ENCODE measurements around the gene SLC4A8. TPM values are rescaled to one million over a fixed set of nuclear protein-coding genes. Genes with fewer than 3 reads are reported as not detected.

Gene SLC4A8
- total and polyA plus RNA-seq, 4 donors: 1.1 to 12.2 (median 3.0) TPM

DNA sequence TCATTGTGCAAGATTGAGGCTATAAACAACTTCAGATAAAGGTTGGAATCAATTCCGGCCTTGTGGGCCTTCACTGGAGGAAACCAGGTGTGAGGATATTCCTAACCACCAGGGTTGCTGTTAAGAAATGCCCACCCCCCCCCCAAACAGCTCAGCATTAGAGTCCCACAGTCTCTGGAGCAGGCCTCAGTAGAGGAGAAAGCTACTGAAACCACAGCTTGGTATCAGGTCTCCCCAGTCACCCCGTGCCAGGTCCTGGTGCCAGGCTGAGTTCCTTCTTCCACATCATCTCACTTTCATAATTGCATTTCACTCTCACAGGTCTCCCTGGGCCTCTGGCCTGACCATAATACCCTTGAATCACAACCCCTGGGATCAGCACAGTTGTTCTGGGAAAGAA, 45.9 kb upstream of the SLC4A8 start:
- WGBS, 2 donors: 63 to 71% methylated on average over 2 of the region's 2 CpGs
- peaks cover 0 to 2% (median 0%) of the 10 kb centered on the region in 4 donors for H3K36me3 ChIP-seq (ENCODE audit: control insufficient read depth in 4 of 4, insufficient read depth in 4 of 4, low read length in 4 of 4)
- no peaks in the 10 kb centered on the region for H3K27me3 ChIP-seq (ENCODE audit: control insufficient read depth in 3 of 3, insufficient read depth in 3 of 3, low read length in 2 of 3)
- H3K4me1 ChIP-seq (ENCODE audit: control insufficient read depth in 5 of 5, insufficient read depth in 5 of 5, low read length in 5 of 5): no peaks in the 10 kb centered on the region
- ATAC-seq (ENCODE audit: insufficient read depth, low FRiP score) (no peak), DNase-seq (no peak)
- H3K9me3 ChIP-seq (ENCODE audit: control insufficient read depth in 4 of 4, insufficient read depth in 3 of 4, low read length in 3 of 4): no peaks in the 10 kb centered on the region
- TF ChIP-seq, protein P1, sequence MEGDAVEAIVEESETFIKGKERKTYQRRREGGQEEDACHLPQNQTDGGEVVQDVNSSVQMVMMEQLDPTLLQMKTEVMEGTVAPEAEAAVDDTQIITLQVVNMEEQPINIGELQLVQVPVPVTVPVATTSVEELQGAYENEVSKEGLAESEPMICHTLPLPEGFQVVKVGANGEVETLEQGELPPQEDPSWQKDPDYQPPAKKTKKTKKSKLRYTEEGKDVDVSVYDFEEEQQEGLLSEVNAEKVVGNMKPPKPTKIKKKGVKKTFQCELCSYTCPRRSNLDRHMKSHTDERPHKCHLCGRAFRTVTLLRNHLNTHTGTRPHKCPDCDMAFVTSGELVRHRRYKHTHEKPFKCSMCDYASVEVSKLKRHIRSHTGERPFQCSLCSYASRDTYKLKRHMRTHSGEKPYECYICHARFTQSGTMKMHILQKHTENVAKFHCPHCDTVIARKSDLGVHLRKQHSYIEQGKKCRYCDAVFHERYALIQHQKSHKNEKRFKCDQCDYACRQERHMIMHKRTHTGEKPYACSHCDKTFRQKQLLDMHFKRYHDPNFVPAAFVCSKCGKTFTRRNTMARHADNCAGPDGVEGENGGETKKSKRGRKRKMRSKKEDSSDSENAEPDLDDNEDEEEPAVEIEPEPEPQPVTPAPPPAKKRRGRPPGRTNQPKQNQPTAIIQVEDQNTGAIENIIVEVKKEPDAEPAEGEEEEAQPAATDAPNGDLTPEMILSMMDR (IDR thresholded peaks at IDR 0.05; ENCODE audit: control extremely low read depth, extremely low read depth): no peak
- no peak overlapping the region for H3K9ac ChIP-seq (ENCODE audit: insufficient read depth in 1 of 2, low read length in 2 of 2)
- H3K4me3 ChIP-seq: no peak overlapping the region
- H3K27ac ChIP-seq (ENCODE audit: low read depth in 1 of 2, low read length in 1 of 2): no peak overlapping the region

DNA sequence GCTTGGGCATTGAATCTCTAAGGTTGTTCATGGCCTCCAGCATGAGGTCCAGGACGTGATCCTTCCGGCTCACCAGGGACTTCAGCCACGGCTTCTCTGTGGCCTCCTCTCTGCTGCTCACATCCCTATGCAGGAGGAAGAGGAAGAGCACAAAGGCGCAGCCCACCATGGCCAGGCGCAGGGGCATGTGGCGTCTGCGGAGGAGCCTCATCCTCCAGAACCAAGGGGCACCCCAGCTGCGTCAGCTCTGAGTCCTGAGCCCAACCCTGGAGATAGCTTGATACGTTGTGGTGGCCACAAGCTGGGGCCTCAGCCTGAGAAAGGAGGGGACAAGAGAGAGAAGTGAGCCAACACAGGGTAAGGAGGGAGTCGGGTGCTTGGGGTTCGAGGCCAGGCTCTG, 45.1 kb upstream of the SLC4A8 start:
- TF ChIP-seq, protein P1 (IDR thresholded peaks at IDR 0.05; ENCODE audit: control extremely low read depth, extremely low read depth): no peak
- Histone ChIP-seq H3K9me3 (ENCODE audit: control insufficient read depth in 4 of 4, insufficient read depth in 3 of 4, low read length in 3 of 4) (no peaks in the 10 kb centered on the region), H3K4me3 (no peak overlapping the region), H3K9ac (ENCODE audit: insufficient read depth in 1 of 2, low read length in 2 of 2) (no peak overlapping the region), H3K27me3 (ENCODE audit: control insufficient read depth in 3 of 3, insufficient read depth in 3 of 3, low read length in 2 of 3) (no peaks in the 10 kb centered on the region), H3K4me1 (ENCODE audit: control insufficient read depth in 5 of 5, insufficient read depth in 5 of 5, low read length in 5 of 5) (no peaks in the 10 kb centered on the region), H3K36me3 (ENCODE audit: control insufficient read depth in 4 of 4, insufficient read depth in 4 of 4, low read length in 4 of 4) (peaks cover 0 to 2% (median 0%) of the 10 kb centered on the region in 4 donors), H3K27ac (ENCODE audit: low read depth in 1 of 2, low read length in 1 of 2) (no peak overlapping the region)
- 92 to 94% methylated on average over 11 of the region's 11 CpGs for WGBS, 2 donors
- DNase-seq (no peak), ATAC-seq (ENCODE audit: insufficient read depth, low FRiP score) (no peak)

DNA sequence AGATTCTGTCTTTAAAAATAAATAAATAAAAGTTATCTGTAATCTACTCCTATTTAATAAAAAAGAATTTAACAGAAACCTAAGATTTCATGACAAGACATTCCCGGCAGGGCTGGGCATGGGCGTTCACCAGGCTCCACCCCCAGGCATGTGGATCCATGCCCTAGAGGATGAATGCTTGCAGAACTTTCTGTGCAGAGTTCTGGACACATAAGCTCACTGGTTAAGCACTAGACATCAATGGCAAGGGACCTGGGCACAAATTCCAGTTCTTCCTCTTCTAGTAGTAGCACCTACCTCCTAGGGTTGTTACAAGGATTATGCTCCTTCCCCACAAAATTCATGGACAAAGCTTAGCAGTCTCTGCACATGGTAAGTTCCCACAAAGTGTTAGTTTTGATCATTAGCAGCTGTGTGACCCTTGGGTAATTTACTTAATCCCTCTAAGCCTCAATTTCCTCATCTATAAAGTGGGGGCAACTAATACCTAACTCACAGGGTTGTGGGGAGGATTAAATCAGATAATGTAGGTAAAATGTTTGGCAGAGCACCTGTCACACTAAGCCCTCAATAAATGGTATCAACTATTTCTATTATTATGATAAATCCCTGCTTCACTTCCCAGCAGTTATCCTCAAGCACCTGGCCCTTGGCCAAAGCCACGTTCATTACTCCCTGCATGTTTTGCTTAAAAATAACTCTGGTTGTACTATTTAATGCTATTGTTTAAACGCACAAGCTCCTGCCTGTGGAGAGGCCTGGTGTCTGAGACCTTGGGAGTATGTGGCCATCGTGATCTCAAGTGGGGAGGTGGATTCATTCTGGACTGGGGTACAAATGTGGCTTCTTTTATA, 43.2 kb upstream of the SLC4A8 start:
- TF ChIP-seq, protein P1 (IDR thresholded peaks at IDR 0.05; ENCODE audit: control extremely low read depth, extremely low read depth): no peak
- Histone ChIP-seq H3K4me3 (no peak overlapping the region), H3K36me3 (ENCODE audit: control insufficient read depth in 4 of 4, insufficient read depth in 4 of 4, low read length in 4 of 4) (peaks cover 0 to 2% (median 0%) of the 10 kb centered on the region in 4 donors), H3K4me1 (ENCODE audit: control insufficient read depth in 5 of 5, insufficient read depth in 5 of 5, low read length in 5 of 5) (no peaks in the 10 kb centered on the region), H3K9me3 (ENCODE audit: control insufficient read depth in 4 of 4, insufficient read depth in 3 of 4, low read length in 3 of 4) (no peaks in the 10 kb centered on the region), H3K27me3 (ENCODE audit: control insufficient read depth in 3 of 3, insufficient read depth in 3 of 3, low read length in 2 of 3) (no peaks in the 10 kb centered on the region), H3K27ac (ENCODE audit: low read depth in 1 of 2, low read length in 1 of 2) (no peak overlapping the region), H3K9ac (ENCODE audit: insufficient read depth in 1 of 2, low read length in 2 of 2) (no peak overlapping the region)
- WGBS, 2 donors: 58 to 64% methylated on average over 5 of the region's 5 CpGs
- peak; percentile 26 to 51 (median 42) for DNase-seq
- no peak for ATAC-seq (ENCODE audit: insufficient read depth, low FRiP score)

Data from lung (tissue), 12 donors.